SK-N-SH (cell line): ENCODE data around the gene FBXL5.

Experiments used
- EP300 ChIP-seq, 2 experiments: IDR thresholded peaks; 2 replicates each; pipeline versions ENCODE4 v1.4.0 to v1.6.1; 2012; ENCODE audit warnings: borderline replicate concordance in 1 of 2, low read depth in 1 of 2, low read length in 1 of 2
- EZH2phosphoT487 ChIP-seq: fragments of 200-600 bp; sonication (generic); IDR thresholded peaks from 2 replicates; pipeline ENCODE4 v1.6.1; 2017; ENCODE audit warnings: low read depth, mixed run types, mild to moderate bottlenecking, antibody characterized with exemption, moderate library complexity, borderline replicate concordance
- GABPA ChIP-seq: IDR thresholded peaks from 2 replicates; pipeline ENCODE4 v1.4.0; 2012; ENCODE audit warnings: low read depth, mild to moderate bottlenecking
- NRF1 ChIP-seq: IDR thresholded peaks from 2 replicates; pipeline ENCODE4 v1.6.1; 2012; ENCODE audit warnings: low read depth, mild to moderate bottlenecking, low read length
- RAD21 ChIP-seq: IDR thresholded peaks from 2 replicates; pipeline ENCODE4 v1.6.1; 2012; ENCODE audit warnings: mild to moderate bottlenecking, low read length
- RFX5 ChIP-seq: IDR thresholded peaks from 2 replicates; pipeline ENCODE4 v1.6.1; 2012; ENCODE audit warnings: mild to moderate bottlenecking, improper control_type of control experiment, low read length
- SIN3A ChIP-seq: IDR thresholded peaks from 2 replicates; pipeline ENCODE4 v1.6.1; 2012; ENCODE audit warnings: low read depth, mild to moderate bottlenecking, low read length, moderate library complexity, borderline replicate concordance
- TF ChIP-seq, protein P1 (sequence below): fragments of 200-600 bp; sonication (generic); IDR thresholded peaks from 2 replicates; pipeline ENCODE4 v1.6.1; 2017; ENCODE audit warnings: antibody characterized with exemption, mild to moderate bottlenecking, moderate library complexity
- TF ChIP-seq, protein P2 (sequence below): IDR thresholded peaks from 2 replicates; pipeline ENCODE4 v1.4.0; 2012; ENCODE audit warnings: low read depth
- TF ChIP-seq, protein P3 (sequence below): IDR thresholded peaks from 2 replicates; pipeline ENCODE4 v1.4.0; 2012; ENCODE audit warnings: low read depth, borderline replicate concordance

DNA sequence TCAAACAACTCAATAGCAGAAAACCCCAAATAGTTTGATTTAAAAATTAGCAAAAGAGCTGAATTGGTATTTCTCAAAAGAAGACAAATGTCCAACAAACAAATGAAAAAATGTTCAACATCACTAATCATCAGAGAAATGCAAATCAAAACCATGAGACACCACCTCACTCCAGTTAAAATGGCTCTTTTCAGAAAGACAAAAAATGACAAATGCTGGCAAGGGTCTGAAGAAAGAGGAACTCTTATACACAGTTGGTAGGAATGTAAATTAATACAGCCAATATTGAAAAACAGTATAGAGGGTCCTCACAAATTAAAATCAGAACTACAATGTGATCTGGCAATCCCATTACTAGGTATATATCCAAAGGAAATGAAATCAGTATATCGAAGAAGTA, 70.4 kb downstream of the FBXL5 start:
- TF ChIP-seq EP300 (IDR thresholded peaks at IDR 0.05; ENCODE audit: borderline replicate concordance in 1 of 2, low read depth in 1 of 2, low read length in 1 of 2): no peak
- TF ChIP-seq RFX5: no peak
- TF ChIP-seq, protein P1, sequence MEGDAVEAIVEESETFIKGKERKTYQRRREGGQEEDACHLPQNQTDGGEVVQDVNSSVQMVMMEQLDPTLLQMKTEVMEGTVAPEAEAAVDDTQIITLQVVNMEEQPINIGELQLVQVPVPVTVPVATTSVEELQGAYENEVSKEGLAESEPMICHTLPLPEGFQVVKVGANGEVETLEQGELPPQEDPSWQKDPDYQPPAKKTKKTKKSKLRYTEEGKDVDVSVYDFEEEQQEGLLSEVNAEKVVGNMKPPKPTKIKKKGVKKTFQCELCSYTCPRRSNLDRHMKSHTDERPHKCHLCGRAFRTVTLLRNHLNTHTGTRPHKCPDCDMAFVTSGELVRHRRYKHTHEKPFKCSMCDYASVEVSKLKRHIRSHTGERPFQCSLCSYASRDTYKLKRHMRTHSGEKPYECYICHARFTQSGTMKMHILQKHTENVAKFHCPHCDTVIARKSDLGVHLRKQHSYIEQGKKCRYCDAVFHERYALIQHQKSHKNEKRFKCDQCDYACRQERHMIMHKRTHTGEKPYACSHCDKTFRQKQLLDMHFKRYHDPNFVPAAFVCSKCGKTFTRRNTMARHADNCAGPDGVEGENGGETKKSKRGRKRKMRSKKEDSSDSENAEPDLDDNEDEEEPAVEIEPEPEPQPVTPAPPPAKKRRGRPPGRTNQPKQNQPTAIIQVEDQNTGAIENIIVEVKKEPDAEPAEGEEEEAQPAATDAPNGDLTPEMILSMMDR: no peak
- no peak for TF ChIP-seq RAD21
- TF ChIP-seq EZH2phosphoT487: no peak
- TF ChIP-seq, protein P2, sequence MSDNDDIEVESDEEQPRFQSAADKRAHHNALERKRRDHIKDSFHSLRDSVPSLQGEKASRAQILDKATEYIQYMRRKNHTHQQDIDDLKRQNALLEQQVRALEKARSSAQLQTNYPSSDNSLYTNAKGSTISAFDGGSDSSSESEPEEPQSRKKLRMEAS: no peak
- TF ChIP-seq SIN3A: no peak
- no peak for TF ChIP-seq GABPA
- TF ChIP-seq, protein P3, sequence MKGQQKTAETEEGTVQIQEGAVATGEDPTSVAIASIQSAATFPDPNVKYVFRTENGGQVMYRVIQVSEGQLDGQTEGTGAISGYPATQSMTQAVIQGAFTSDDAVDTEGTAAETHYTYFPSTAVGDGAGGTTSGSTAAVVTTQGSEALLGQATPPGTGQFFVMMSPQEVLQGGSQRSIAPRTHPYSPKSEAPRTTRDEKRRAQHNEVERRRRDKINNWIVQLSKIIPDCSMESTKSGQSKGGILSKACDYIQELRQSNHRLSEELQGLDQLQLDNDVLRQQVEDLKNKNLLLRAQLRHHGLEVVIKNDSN: no peak
- TF ChIP-seq NRF1: no peak
